Adrenal gland (tissue), 5 donors: Measurements from ENCODE around the gene CDH11.

ENCODE experiments used
- POLR2A ChIP-seq, 2 donors: fragments of 450-650 bp; IDR thresholded peaks; one replicate each; pipeline ENCODE4 v1.6.1; 2017; ENCODE audit warnings: antibody characterized with exemption in 2 of 2, mild to moderate bottlenecking in 2 of 2, moderate library complexity in 1 of 2
- TF ChIP-seq, protein P1 (sequence below), 6 experiments: fragments of 450-650 bp in 4 of 6; fragments of 200-600 bp in 2 of 6; sonication (generic) in 1 of 6; IDR thresholded peaks; 1 replicate in 5 of 6; 2 replicates in 1 of 6; pipeline versions ENCODE4 v1.5.1 to v1.8.0; 2016 to 2021; ENCODE audit warnings: antibody characterized with exemption in 6 of 6, mild to moderate bottlenecking in 2 of 6, moderate library complexity in 1 of 6
- donor health status: DM: no; HTN: no; CAD: no.

GRCh38 chr16:65095090-65095728 lies 26.7 kb downstream of the CDH11 start:
- TF ChIP-seq, protein P1, sequence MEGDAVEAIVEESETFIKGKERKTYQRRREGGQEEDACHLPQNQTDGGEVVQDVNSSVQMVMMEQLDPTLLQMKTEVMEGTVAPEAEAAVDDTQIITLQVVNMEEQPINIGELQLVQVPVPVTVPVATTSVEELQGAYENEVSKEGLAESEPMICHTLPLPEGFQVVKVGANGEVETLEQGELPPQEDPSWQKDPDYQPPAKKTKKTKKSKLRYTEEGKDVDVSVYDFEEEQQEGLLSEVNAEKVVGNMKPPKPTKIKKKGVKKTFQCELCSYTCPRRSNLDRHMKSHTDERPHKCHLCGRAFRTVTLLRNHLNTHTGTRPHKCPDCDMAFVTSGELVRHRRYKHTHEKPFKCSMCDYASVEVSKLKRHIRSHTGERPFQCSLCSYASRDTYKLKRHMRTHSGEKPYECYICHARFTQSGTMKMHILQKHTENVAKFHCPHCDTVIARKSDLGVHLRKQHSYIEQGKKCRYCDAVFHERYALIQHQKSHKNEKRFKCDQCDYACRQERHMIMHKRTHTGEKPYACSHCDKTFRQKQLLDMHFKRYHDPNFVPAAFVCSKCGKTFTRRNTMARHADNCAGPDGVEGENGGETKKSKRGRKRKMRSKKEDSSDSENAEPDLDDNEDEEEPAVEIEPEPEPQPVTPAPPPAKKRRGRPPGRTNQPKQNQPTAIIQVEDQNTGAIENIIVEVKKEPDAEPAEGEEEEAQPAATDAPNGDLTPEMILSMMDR (IDR thresholded peaks at IDR 0.05), result no peak
- TF ChIP-seq POLR2A (IDR thresholded peaks at IDR 0.05), result no peak
